Heart left ventricle (tissue), 13 donors: ENCODE measurements around the gene CAPN2.
A peak's percentile ranks its signal among the peaks of the same experiment; 100 is the strongest.

ENCODE experiments used
- POLR2A ChIP-seq, 2 donors: fragments of 450-650 bp; IDR thresholded peaks; one replicate each; pipeline ENCODE4 v1.6.1; 2017; ENCODE audit warnings: antibody characterized with exemption in 2 of 2, mild to moderate bottlenecking in 2 of 2, moderate library complexity in 2 of 2
- TF ChIP-seq, protein P1 (sequence below), 12 donors: fragments of 200-600 bp; sonication (generic) in 4 of 12; IDR thresholded peaks; one replicate each; pipeline versions ENCODE4 v1.5.0 to v1.8.0; 2018 to 2022; ENCODE audit warnings: antibody characterized with exemption in 12 of 12, mild to moderate bottlenecking in 5 of 12
- donor health status: ischemic (EF 13 %, LVEDD 7.1; RV severe dilation, severe dysfunction).
- donor health status: DM: no; HTN: yes; CAD: no.
- donor health status: DM: no; HTN: no; CAD: no.
- donor health status: ischemic (EF 25% LVEDD 6.9; RV normal size, moderate dysfunction).
- donor health status: ischemic (EF 25% LVEDD 5.7; RV mildly dilated, moderate dysfunction).
- donor health status: ischemic (EF 35%, LVEDD 5.7; RV mildly dilated, moderate dysfunction).
- donor health status: nonischemic (EF 11% LVEDD 7.7; RV severe dilation, severe dysfunction).
- donor health status: DM: yes; HTN: yes; CAD: no.
- donor health status: PGD.
- donor health status: ischemic (EF 29% LVEDD 5.4; RV normal size, mild dysfunction).
- donor health status: nonischemic (EF 23%, LVEDD 6.1; RV moderate dilation, normal function).

- no peak for TF ChIP-seq POLR2A (IDR thresholded peaks at IDR 0.05)
- TF ChIP-seq, protein P1, sequence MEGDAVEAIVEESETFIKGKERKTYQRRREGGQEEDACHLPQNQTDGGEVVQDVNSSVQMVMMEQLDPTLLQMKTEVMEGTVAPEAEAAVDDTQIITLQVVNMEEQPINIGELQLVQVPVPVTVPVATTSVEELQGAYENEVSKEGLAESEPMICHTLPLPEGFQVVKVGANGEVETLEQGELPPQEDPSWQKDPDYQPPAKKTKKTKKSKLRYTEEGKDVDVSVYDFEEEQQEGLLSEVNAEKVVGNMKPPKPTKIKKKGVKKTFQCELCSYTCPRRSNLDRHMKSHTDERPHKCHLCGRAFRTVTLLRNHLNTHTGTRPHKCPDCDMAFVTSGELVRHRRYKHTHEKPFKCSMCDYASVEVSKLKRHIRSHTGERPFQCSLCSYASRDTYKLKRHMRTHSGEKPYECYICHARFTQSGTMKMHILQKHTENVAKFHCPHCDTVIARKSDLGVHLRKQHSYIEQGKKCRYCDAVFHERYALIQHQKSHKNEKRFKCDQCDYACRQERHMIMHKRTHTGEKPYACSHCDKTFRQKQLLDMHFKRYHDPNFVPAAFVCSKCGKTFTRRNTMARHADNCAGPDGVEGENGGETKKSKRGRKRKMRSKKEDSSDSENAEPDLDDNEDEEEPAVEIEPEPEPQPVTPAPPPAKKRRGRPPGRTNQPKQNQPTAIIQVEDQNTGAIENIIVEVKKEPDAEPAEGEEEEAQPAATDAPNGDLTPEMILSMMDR (IDR thresholded peaks at IDR 0.05): peak in 9 of 12 donors; percentile 13 to 52 (median 30)
Observed at GRCh38 chr1:223709598-223709997, 2.7 kb upstream of the CAPN2 start.
